Osteoblast (primary cell): ENCODE results near the gene PPHLN1. TPM values are rescaled to one million over a fixed set of nuclear protein-coding genes. Genes with fewer than 3 reads are reported as not detected.

Source experiments
- DNase-seq: peaks from one replicate; pipeline ENCODE4 v3.0.0; 2011; ENCODE audit warnings: low spot score, mixed read lengths; ENCODE audit not compliant: insufficient read length; ENCODE audit errors: missing footprints
- H2AFZ ChIP-seq: 2 replicates; pipeline ENCODE4 v1.6.0; 2011; ENCODE audit warnings: mild to moderate bottlenecking, low read length
- H3K27ac ChIP-seq: 2 replicates; pipeline ENCODE4 v1.5.1; 2011; ENCODE audit warnings: mild to moderate bottlenecking, low read depth, low read length, moderate library complexity
- H3K27me3 ChIP-seq: 2 replicates; pipeline ENCODE4 v1.6.0; 2012; ENCODE audit warnings: mild to moderate bottlenecking, control low read depth, inconsistent platforms, low read length, moderate library complexity; ENCODE audit not compliant: insufficient read depth
- H3K36me3 ChIP-seq: 2 replicates; pipeline ENCODE4 v1.5.1; 2011; ENCODE audit warnings: mild to moderate bottlenecking, low read length, control low read depth, moderate library complexity; ENCODE audit not compliant: insufficient read depth
- H3K4me1 ChIP-seq: 2 replicates; pipeline ENCODE4 v1.5.1; 2011; ENCODE audit warnings: mild to moderate bottlenecking, low read length, control low read depth, moderate library complexity; ENCODE audit not compliant: insufficient read depth
- H3K4me2 ChIP-seq: 2 replicates; pipeline ENCODE4 v1.6.0; 2011; ENCODE audit warnings: mild to moderate bottlenecking, low read length; ENCODE audit not compliant: insufficient read depth
- H3K4me3 ChIP-seq: fragments of 200-600 bp; sonication (generic); 3 replicates; pipeline ENCODE4 v1.5.1; 2012; ENCODE audit warnings: mild to moderate bottlenecking, low read length, inconsistent platforms; ENCODE audit not compliant: insufficient read depth
- H3K79me2 ChIP-seq: 2 replicates; pipeline ENCODE4 v1.6.0; 2012; ENCODE audit warnings: mild to moderate bottlenecking, low read length, control low read depth, inconsistent platforms; ENCODE audit not compliant: insufficient read depth
- H3K9me3 ChIP-seq: 2 replicates; pipeline ENCODE4 v1.5.1; 2011; ENCODE audit warnings: low read depth, low read length, control low read depth
- H4K20me1 ChIP-seq: 2 replicates; pipeline ENCODE4 v1.6.0; 2012; ENCODE audit warnings: mild to moderate bottlenecking, low read length, control low read depth; ENCODE audit not compliant: insufficient read depth
- CTCF ChIP-seq: IDR thresholded peaks from 2 replicates; pipeline ENCODE4 v1.5.1; 2011; ENCODE audit warnings: mild to moderate bottlenecking, low read depth, low read length, moderate library complexity; ENCODE audit errors: extremely low read depth
- total RNA-seq: library from RNA; depleted of rRNA; stranded (reverse); fragments of >200 nt; gene quantifications from 2 replicates; pipeline ENCODE4 v1.2.3, GENCODE V29; 2012

PPHLN1 gene
- total RNA-seq, 1 donor = 70.9 TPM

GRCh38 chr12:42281844-42282243 is 44.1 kb upstream of the PPHLN1 start:
- no peak overlapping the region for H2AFZ ChIP-seq
- H3K4me1 ChIP-seq = no peaks in the 10 kb centered on the region
- no peak overlapping the region for H3K4me3 ChIP-seq
- no peak for DNase-seq
- no peaks in the 10 kb centered on the region for H3K9me3 ChIP-seq
- no peaks in the 10 kb centered on the region for H3K79me2 ChIP-seq
- no peaks in the 10 kb centered on the region for H3K36me3 ChIP-seq
- H4K20me1 ChIP-seq = no peaks in the 10 kb centered on the region
- no peak overlapping the region for H3K27ac ChIP-seq
- no peak overlapping the region for H3K4me2 ChIP-seq
- no peaks in the 10 kb centered on the region for H3K27me3 ChIP-seq
- no peak for TF ChIP-seq CTCF

GRCh38 chr12:42282294-42282693 is 43.7 kb upstream of the PPHLN1 start:
- Histone ChIP-seq H3K4me1 (no peaks in the 10 kb centered on the region), H3K4me2 (no peak overlapping the region), H3K79me2 (no peaks in the 10 kb centered on the region), H3K27ac (no peak overlapping the region), H4K20me1 (no peaks in the 10 kb centered on the region), H3K36me3 (no peaks in the 10 kb centered on the region), H3K4me3 (no peak overlapping the region), H2AFZ (no peak overlapping the region), H3K27me3 (no peaks in the 10 kb centered on the region), H3K9me3 (no peaks in the 10 kb centered on the region)
- DNase-seq = no peak
- TF ChIP-seq CTCF = no peak

- Histone ChIP-seq H3K36me3 (no peaks in the 10 kb centered on the region), H3K4me2 (no peak overlapping the region), H3K27me3 (no peaks in the 10 kb centered on the region), H2AFZ (no peak overlapping the region), H3K4me3 (no peak overlapping the region), H3K27ac (no peak overlapping the region), H3K9me3 (no peaks in the 10 kb centered on the region), H3K79me2 (no peaks in the 10 kb centered on the region), H3K4me1 (no peaks in the 10 kb centered on the region), H4K20me1 (no peaks in the 10 kb centered on the region)
- DNase-seq = no peak
- TF ChIP-seq CTCF = no peak
Measured at GRCh38 chr12:42283739-42284138, 42.2 kb upstream of the PPHLN1 start.

GRCh38 chr12:42284157-42284556 is 41.8 kb upstream of the PPHLN1 start:
- H2AFZ ChIP-seq = no peak overlapping the region
- DNase-seq = no peak
- no peaks in the 10 kb centered on the region for H3K36me3 ChIP-seq
- no peaks in the 10 kb centered on the region for H3K27me3 ChIP-seq
- no peak overlapping the region for H3K4me3 ChIP-seq
- H3K27ac ChIP-seq = no peak overlapping the region
- H3K9me3 ChIP-seq = no peaks in the 10 kb centered on the region
- no peaks in the 10 kb centered on the region for H3K4me1 ChIP-seq
- H3K4me2 ChIP-seq = no peak overlapping the region
- H3K79me2 ChIP-seq = no peaks in the 10 kb centered on the region
- no peaks in the 10 kb centered on the region for H4K20me1 ChIP-seq
- TF ChIP-seq CTCF = no peak
